Measurements from ENCODE around the gene PPFIBP2. TPM values are rescaled to one million over a fixed set of nuclear protein-coding genes. Genes with fewer than 3 reads are reported as not detected.

Gene PPFIBP2
- total RNA-seq, 1 donor from 2014 or later = 8.7 TPM

GRCh38 chr11:7666292-7666866 lies 152.6 kb downstream of the PPFIBP2 start:
- Mint-ChIP-seq H3K36me3 (peaks cover 5% of the 10 kb centered on the region), H3K27ac (no peak overlapping the region), H3K4me3 (no peak overlapping the region), H3K27me3 (ENCODE audit: insufficient read depth, low read depth) (no peaks in the 10 kb centered on the region), H3K9me3 (peaks cover 4% of the 10 kb centered on the region), H3K4me1 (peaks cover 12% of the 10 kb centered on the region)
- Histone ChIP-seq H4K20me1 (ENCODE audit: low read depth) (no peaks in the 10 kb centered on the region), H3K27ac (no peak overlapping the region), H3K9ac (no peak overlapping the region), H3K4me3 (no peak overlapping the region), H3F3A (ENCODE audit: low read depth) (peaks cover 13% of the 10 kb centered on the region), H3K4me1 (peaks cover 29% of the 10 kb centered on the region), H2AFZ (replicated peaks) (no peak overlapping the region), H3K36me3 (no peaks in the 10 kb centered on the region), H3K4me2 (no peak overlapping the region), H3K9me3 (ENCODE audit: low read depth) (no peaks in the 10 kb centered on the region), H3K27me3 (no peaks in the 10 kb centered on the region), H3K79me2 (ENCODE audit: low read depth) (no peaks in the 10 kb centered on the region)
- TF ChIP-seq EZH2 (IDR thresholded peaks at IDR 0.05) = no peak
- TF ChIP-seq CTCF (IDR thresholded peaks at IDR 0.05) = no peak
- no peak for TF ChIP-seq EZH2phosphoT487 (IDR thresholded peaks at IDR 0.05)
- DNase-seq (ENCODE audit: low spot score) = no peak

- Histone ChIP-seq H3K36me3 (no peaks in the 10 kb centered on the region), H3K9me3 (ENCODE audit: low read depth) (no peaks in the 10 kb centered on the region), H2AFZ (replicated peaks) (no peak overlapping the region), H3K4me3 (no peak overlapping the region), H3F3A (ENCODE audit: low read depth) (peaks cover 13% of the 10 kb centered on the region), H3K4me1 (peaks cover 29% of the 10 kb centered on the region), H4K20me1 (ENCODE audit: low read depth) (no peaks in the 10 kb centered on the region), H3K27me3 (no peaks in the 10 kb centered on the region), H3K79me2 (ENCODE audit: low read depth) (no peaks in the 10 kb centered on the region), H3K9ac (no peak overlapping the region), H3K27ac (peak overlapping the region; percentile 16), H3K4me2 (no peak overlapping the region)
- peak overlapping the region; percentile 44 for H3K4me3 Mint-ChIP-seq
- peaks cover 3% of the 10 kb centered on the region for H3K27me3 Mint-ChIP-seq (ENCODE audit: insufficient read depth, low read depth)
- no peak for TF ChIP-seq EZH2 (IDR thresholded peaks at IDR 0.05)
- no peak for TF ChIP-seq EZH2phosphoT487 (IDR thresholded peaks at IDR 0.05)
- no peak for TF ChIP-seq CTCF (IDR thresholded peaks at IDR 0.05)
- H3K9me3 Mint-ChIP-seq = peaks cover 4% of the 10 kb centered on the region
- peak; percentile 52 for DNase-seq (ENCODE audit: low spot score)
- peaks cover 5% of the 10 kb centered on the region for H3K36me3 Mint-ChIP-seq
- H3K27ac Mint-ChIP-seq = no peak overlapping the region
- H3K4me1 Mint-ChIP-seq = peaks cover 12% of the 10 kb centered on the region
These were observed 153.7 kb downstream of the PPFIBP2 start for GRCh38 chr11:7667460-7667859.

- no peak overlapping the region for H3K9ac ChIP-seq
- no peak overlapping the region for H3K4me3 Mint-ChIP-seq
- H3K4me1 ChIP-seq = peaks cover 34% of the 10 kb centered on the region
These were observed 154.7 kb downstream of the PPFIBP2 start for GRCh38 chr11:7668464-7668863.

More at GRCh38 chr11:7668464-7668863, 154.7 kb downstream of the PPFIBP2 start:
- Histone ChIP-seq H3K79me2 (ENCODE audit: low read depth) (no peaks in the 10 kb centered on the region), H2AFZ (replicated peaks) (no peak overlapping the region), H3F3A (ENCODE audit: low read depth) (peaks cover 13% of the 10 kb centered on the region), H3K36me3 (no peaks in the 10 kb centered on the region), H4K20me1 (ENCODE audit: low read depth) (no peaks in the 10 kb centered on the region), H3K4me2 (peak overlapping the region; percentile 31), H3K27me3 (no peaks in the 10 kb centered on the region), H3K27ac (no peak overlapping the region), H3K4me3 (no peak overlapping the region), H3K9me3 (ENCODE audit: low read depth) (no peaks in the 10 kb centered on the region)
- TF ChIP-seq EZH2 (IDR thresholded peaks at IDR 0.05) (no peak), EZH2phosphoT487 (IDR thresholded peaks at IDR 0.05) (no peak), CTCF (IDR thresholded peaks at IDR 0.05) (no peak)
- Mint-ChIP-seq H3K9me3 (peaks cover 4% of the 10 kb centered on the region), H3K36me3 (peaks cover 5% of the 10 kb centered on the region), H3K27me3 (ENCODE audit: insufficient read depth, low read depth) (peaks cover 5% of the 10 kb centered on the region), H3K27ac (no peak overlapping the region), H3K4me1 (peaks cover 14% of the 10 kb centered on the region)
- DNase-seq (ENCODE audit: low spot score) = no peak

Data from neural progenitor cell (in vitro differentiated cells).